GM12878 (cell line): ENCODE measurements around the gene TCF15. TPM values are rescaled to one million over a fixed set of nuclear protein-coding genes. Genes with fewer than 3 reads are reported as not detected.

Source experiments
- ATAC-seq: fragments of 200-7000 bp; cut with Tn5 transposase; 3 replicates; pipeline ENCODE4 v1.9.1; 2020; ENCODE audit warnings: mild to moderate bottlenecking, moderate library complexity
- BruUV-seq: library from RNA; stranded (reverse); fragments of 400-500 nt; replicated peaks from 2 replicates; lab custom pipeline; 2021; lab: Mats Ljungman, UMichigan
- CTCF ChIA-PET: fragments of 300-600 bp; sonication (Branson Sonifier 250); formaldehyde crosslinking; extraction: SDS; loops from one replicate; lab custom pipeline; 2021; ENCODE audit warnings: inconsistent platforms; lab: Yijun Ruan, JAX
- POLR2A ChIA-PET: fragments of 350-600 bp; formaldehyde crosslinking; extraction: SDS; loops from one replicate; lab custom pipeline; 2021; ENCODE audit warnings: inconsistent platforms; lab: Charles Lee
- RAD21 ChIA-PET: fragments of 300-600 bp; sonication (Branson Sonifier 250); formaldehyde crosslinking; loops from one replicate; lab custom pipeline; 2023; ENCODE audit warnings: antibody characterized with exemption; ENCODE audit not compliant: unreplicated experiment; lab: Charles Lee
- SMC1A ChIA-PET: fragments of 300-600 bp; sonication (Branson Sonifier 250); formaldehyde crosslinking; loops from one replicate; lab custom pipeline; 2023; ENCODE audit not compliant: unreplicated experiment, uncharacterized antibody; lab: Charles Lee
- DNase-seq: peaks from one replicate; pipeline ENCODE4 v3.0.0-alpha.2; 2011; ENCODE audit warnings: low read depth, low spot score
- FAIRE-seq: peaks from 3 replicates; lab custom pipeline; 2011; peaks lifted over from hg19 to GRCh38; lab: Jason Lieb, UNC
- H2AFZ ChIP-seq: 2 replicates; pipeline ENCODE4 v1.6.0; 2011; ENCODE audit warnings: low read depth, low read length, control low read depth; ENCODE audit not compliant: control insufficient read depth
- H3K27ac ChIP-seq: 2 replicates; pipeline ENCODE4 v1.5.1; 2011; ENCODE audit warnings: control low read depth; ENCODE audit not compliant: control insufficient read depth, insufficient read depth
- H3K27me3 ChIP-seq, 2 experiments: replicated peaks in 1 of 2; 2 replicates each; pipeline versions ENCODE4 v1.6.0 to v1.6.1; 2011; ENCODE audit warnings: low read length in 1 of 2; ENCODE audit not compliant: control insufficient read depth in 2 of 2, insufficient read depth in 2 of 2
- H3K36me3 ChIP-seq, 2 experiments: 2 replicates each; pipeline ENCODE4 v1.5.1; 2011; ENCODE audit warnings: low read length in 1 of 2; ENCODE audit not compliant: control insufficient read depth in 2 of 2, insufficient read depth in 2 of 2
- H3K4me1 ChIP-seq: 2 replicates; pipeline ENCODE4 v1.6.1; 2011; ENCODE audit warnings: mild to moderate bottlenecking, low read length, moderate library complexity, mixed read lengths; ENCODE audit not compliant: control insufficient read depth, insufficient read depth
- H3K4me2 ChIP-seq: 2 replicates; pipeline ENCODE4 v1.6.0; 2011; ENCODE audit warnings: control low read depth; ENCODE audit not compliant: control insufficient read depth, insufficient read depth
- H3K4me3 ChIP-seq: fragments of 200-600 bp; sonication (generic); 2 replicates; pipeline ENCODE4 v1.5.1; 2016
- H3K79me2 ChIP-seq: 2 replicates; pipeline ENCODE4 v1.6.0; 2011; ENCODE audit warnings: low read length; ENCODE audit not compliant: control insufficient read depth, insufficient read depth
- H3K9ac ChIP-seq: 2 replicates; pipeline ENCODE4 v1.8.0; 2011; ENCODE audit warnings: low read length, control low read depth, mixed read lengths; ENCODE audit not compliant: control insufficient read depth, insufficient read depth
- H3K9me3 ChIP-seq: replicated peaks from 3 replicates; pipeline ENCODE4 v1.5.1; 2011; ENCODE audit warnings: mild to moderate bottlenecking, low read length; ENCODE audit not compliant: control insufficient read depth, insufficient read depth
- H4K20me1 ChIP-seq: 2 replicates; pipeline ENCODE4 v1.6.0; 2011; ENCODE audit not compliant: control insufficient read depth, insufficient read depth
- E2F8 ChIP-seq: fragments of 450-650 bp; IDR thresholded peaks from 2 replicates; pipeline ENCODE4 v1.6.1; 2018; ENCODE audit warnings: mild to moderate bottlenecking, low read depth, moderate library complexity; ENCODE audit not compliant: partially characterized antibody
- FOXM1 ChIP-seq: IDR thresholded peaks from 2 replicates; pipeline ENCODE4 v1.6.1; 2012; ENCODE audit warnings: low read depth, mild to moderate bottlenecking, inconsistent platforms, low read length, moderate library complexity
- IKZF2 ChIP-seq, 2 experiments: fragments of 450-650 bp; IDR thresholded peaks; 2 replicates each; pipeline ENCODE4 v1.6.1; 2017; ENCODE audit warnings: mild to moderate bottlenecking in 2 of 2, moderate library complexity in 2 of 2
- MTA3 ChIP-seq: IDR thresholded peaks from 2 replicates; pipeline ENCODE4 v1.6.1; 2012; ENCODE audit warnings: low read length, inconsistent platforms, borderline replicate concordance
- MXI1 ChIP-seq: fragments of 150-350 bp; IDR thresholded peaks from 2 replicates; pipeline ENCODE4 v1.6.1; 2011; ENCODE audit warnings: low read depth, mild to moderate bottlenecking, inconsistent platforms, low read length, improper control_type of control experiment
- NFXL1 ChIP-seq: fragments of 450-650 bp; IDR thresholded peaks from 2 replicates; pipeline ENCODE4 v1.6.1; 2017; ENCODE audit warnings: antibody characterized with exemption, mild to moderate bottlenecking, borderline replicate concordance
- NR2C1 ChIP-seq: fragments of 450-650 bp; IDR thresholded peaks from 2 replicates; pipeline ENCODE4 v1.6.1; 2017; ENCODE audit warnings: antibody characterized with exemption, mild to moderate bottlenecking, moderate library complexity
- RB1 ChIP-seq: fragments of 450-650 bp; formaldehyde crosslinking; IDR thresholded peaks from 2 replicates; pipeline ENCODE4 v1.6.1; 2017; ENCODE audit warnings: mild to moderate bottlenecking, borderline replicate concordance
- RUNX3 ChIP-seq: IDR thresholded peaks from 2 replicates; pipeline ENCODE4 v1.6.1; 2012; ENCODE audit warnings: low read length, inconsistent platforms
- SPI1 ChIP-seq: IDR thresholded peaks from 2 replicates; pipeline ENCODE4 v1.6.1; 2011; ENCODE audit warnings: low read depth, mild to moderate bottlenecking, low read length, moderate library complexity, borderline replicate concordance; ENCODE audit not compliant: insufficient read depth
- STAT3 ChIP-seq: IDR thresholded peaks from 2 replicates; pipeline ENCODE4 v1.6.1; 2011; ENCODE audit warnings: low read depth, low read length, improper control_type of control experiment
- SUZ12 ChIP-seq: fragments of 200-600 bp; sonication (generic); IDR thresholded peaks from one replicate; pipeline ENCODE4 v1.6.1; 2018; ENCODE audit warnings: antibody characterized with exemption, mild to moderate bottlenecking; ENCODE audit not compliant: unreplicated experiment
- ZNF207 ChIP-seq: fragments of 450-650 bp; IDR thresholded peaks from 2 replicates; pipeline ENCODE4 v1.6.1; 2014; ENCODE audit warnings: antibody characterized with exemption, mild to moderate bottlenecking, borderline replicate concordance
- WGBS: methylation state at CpG from one replicate; pipeline ENCODE4 v1.1.6; 2016; ENCODE audit warnings: low lambda C conversion rate; ENCODE audit not compliant: insufficient replicate concordance, insufficient coverage; ENCODE audit errors: missing lambda C conversion rate; 5-methylcytosine and 5-hydroxymethylcytosine counted together
- in situ Hi-C: fragments of 300-500 bp; cut with MboI; formaldehyde crosslinking; loops from 9 replicates; pipeline ENCODE4 v1.14.3; 2018; ENCODE audit warnings: mixed read lengths
- intact Hi-C: fragments of 100-400 bp; cut with micrococcal nuclease; formaldehyde crosslinking; loops from one replicate; pipeline ENCODE4 v1.14.2; 2022; ENCODE audit not compliant: unreplicated experiment
- polyA plus RNA-seq, 11 experiments: library from polyadenylated mRNA; depleted of rRNA in 4 of 11; unstranded in 6 of 11; stranded (reverse) in 5 of 11; fragments of >200 nt; fragmentation: Nextera tagmentation in 4 of 11; fragmentation: Illumina TruSeq in 1 of 11; extraction: Ambion mirVana in 4 of 11; extraction: Trizol in 1 of 11; gene quantifications; 1 replicate in 1 of 11; 2 replicates in 10 of 11; pipeline versions ENCODE4 v1.2.1 to v1.2.3, GENCODE V29; 2011 to 2016; ENCODE audit warnings: inconsistent platforms in 2 of 11, missing spikeins in 2 of 11, low read depth in 1 of 11
- total RNA-seq, 4 experiments: library from RNA; depleted of rRNA in 3 of 4; stranded (reverse); fragments of >200 nt in 3 of 4; fragmentation: Illumina TruSeq in 1 of 4; extraction: Trizol in 1 of 4; gene quantifications; 2 replicates each; pipeline versions ENCODE4 v1.2.1 to v1.2.3, GENCODE V29; 2013 to 2021

The TCF15 gene
- total and polyA plus RNA-seq, 10 of the 15 experiments (the other 5 are each of a cell fraction or from before 2014, with no cell fraction given): 0.08 TPM; not detected in 9

- SMC1A ChIA-PET: no interaction called here
- no peaks in the 10 kb centered on the region for H3K36me3 ChIP-seq
- intact Hi-C loops (no loop called here), in situ Hi-C loops (no loop called here)
- H3K9me3 ChIP-seq: peaks cover 4% of the 10 kb centered on the region
- no peak overlapping the region for H3K4me2 ChIP-seq
- RAD21 ChIA-PET: no interaction called here
- TF ChIP-seq NR2C1: no peak
- no peak for TF ChIP-seq SPI1
- TF ChIP-seq RUNX3: no peak
- no peak for TF ChIP-seq ZNF207
- TF ChIP-seq SUZ12: no peak
- no peak for TF ChIP-seq MXI1
- TF ChIP-seq RB1: no peak
- TF ChIP-seq NFXL1: no peak
- TF ChIP-seq FOXM1: no peak
- TF ChIP-seq MTA3: no peak
- no peak for TF ChIP-seq IKZF2 (IDR thresholded peaks at IDR 0.05)
- TF ChIP-seq STAT3: no peak
- no peak for TF ChIP-seq E2F8
- TF ChIP-seq, all 136 proteins: peak for 0
- Histone ChIP-seq H3K27ac (no peak overlapping the region), H3K27me3 (peaks cover 0 to 3% of the 10 kb centered on the region in 2 experiments; a peak in 2 of 4 replicates), H3K79me2 (no peaks in the 10 kb centered on the region), H3K9ac (no peak overlapping the region), H3K4me1 (peaks cover 6% of the 10 kb centered on the region; the same call in 1 of the 2 replicates), H4K20me1 (no peaks in the 10 kb centered on the region), H2AFZ (no peak overlapping the region), H3K4me3 (no peak overlapping the region)
- DNase-seq: no peak
- no peak for FAIRE-seq
- WGBS: 30% methylated on average over 7 of the region's 7 CpGs
- BruUV-seq: no TSS peak
- ATAC-seq: no peak
- ChIA-PET CTCF (no interaction called here), POLR2A (no interaction called here)
These were observed 10.1 kb upstream of the TCF15 start for GRCh38 chr20:620246-620645.
